GM19372 (cell line): Measurements from ENCODE around the gene DCT.
A peak's percentile ranks its signal among the peaks of the same experiment; 100 is the strongest.

Experiments
- ATAC-seq: cut with Tn5 transposase; IDR thresholded peaks from one replicate; pipeline ENCODE4 v1.9.1; 2021; ENCODE audit warnings: mild to moderate bottlenecking, low read depth, moderate library complexity; ENCODE audit not compliant: unreplicated experiment

Gene DCT

GRCh38 chr13:94454906-94455305 is 24.6 kb downstream of the DCT start:
- ATAC-seq = no peak

GRCh38 chr13:94454334-94454733 is 25.1 kb downstream of the DCT start:
- ATAC-seq = no peak

- ATAC-seq = no peak
Measured at GRCh38 chr13:94444826-94445225, 34.7 kb downstream of the DCT start.

- ATAC-seq = peak; percentile 61
Measured at GRCh38 chr13:94435604-94436226, 43.8 kb downstream of the DCT start.

- no peak for ATAC-seq
Measured at GRCh38 chr13:94433055-94433961, 46.2 kb downstream of the DCT start.

GRCh38 chr13:94431987-94432386 is 47.5 kb downstream of the DCT start:
- ATAC-seq = no peak

- ATAC-seq = no peak
Measured at GRCh38 chr13:94431574-94431973, 47.9 kb downstream of the DCT start.

- ATAC-seq = no peak
Measured at GRCh38 chr13:94427313-94427953, 52.0 kb downstream of the DCT start.

- ATAC-seq = no peak
Measured at GRCh38 chr13:94419925-94420305, 59.6 kb downstream of the DCT start.

GRCh38 chr13:94419304-94419924 is 60.1 kb downstream of the DCT start:
- no peak for ATAC-seq

GRCh38 chr13:94417294-94417693 is 62.2 kb downstream of the DCT start:
- no peak for ATAC-seq

- ATAC-seq = no peak
Measured at GRCh38 chr13:94416454-94417080, 62.9 kb downstream of the DCT start.

- ATAC-seq = no peak
Measured at GRCh38 chr13:94415500-94416237, 63.8 kb downstream of the DCT start.

- ATAC-seq = no peak
Measured at GRCh38 chr13:94414708-94415107, 64.8 kb downstream of the DCT start.

GRCh38 chr13:94414141-94414540 is 65.3 kb downstream of the DCT start:
- ATAC-seq = no peak

- no peak for ATAC-seq
Measured at GRCh38 chr13:94413598-94413944, 65.9 kb downstream of the DCT start.

GRCh38 chr13:94412870-94413597 is 66.4 kb downstream of the DCT start:
- ATAC-seq = no peak

- no peak for ATAC-seq
Measured at GRCh38 chr13:94411747-94412146, 67.7 kb downstream of the DCT start.

- no peak for ATAC-seq
Measured at GRCh38 chr13:94408314-94409036, 71.0 kb downstream of the DCT start.
